ENCODE results near the gene MFAP3. TPM values are rescaled to one million over a fixed set of nuclear protein-coding genes. Genes with fewer than 3 reads are reported as not detected.

The MFAP3 gene
- polyA plus RNA-seq (2011; rRNA removed) (35.7 and 44.8 TPM in 2 replicates), polyA minus RNA-seq (2011; rRNA and poly(A)+ RNA removed) (42.2 and 56.5 TPM in 2 replicates)

DNA sequence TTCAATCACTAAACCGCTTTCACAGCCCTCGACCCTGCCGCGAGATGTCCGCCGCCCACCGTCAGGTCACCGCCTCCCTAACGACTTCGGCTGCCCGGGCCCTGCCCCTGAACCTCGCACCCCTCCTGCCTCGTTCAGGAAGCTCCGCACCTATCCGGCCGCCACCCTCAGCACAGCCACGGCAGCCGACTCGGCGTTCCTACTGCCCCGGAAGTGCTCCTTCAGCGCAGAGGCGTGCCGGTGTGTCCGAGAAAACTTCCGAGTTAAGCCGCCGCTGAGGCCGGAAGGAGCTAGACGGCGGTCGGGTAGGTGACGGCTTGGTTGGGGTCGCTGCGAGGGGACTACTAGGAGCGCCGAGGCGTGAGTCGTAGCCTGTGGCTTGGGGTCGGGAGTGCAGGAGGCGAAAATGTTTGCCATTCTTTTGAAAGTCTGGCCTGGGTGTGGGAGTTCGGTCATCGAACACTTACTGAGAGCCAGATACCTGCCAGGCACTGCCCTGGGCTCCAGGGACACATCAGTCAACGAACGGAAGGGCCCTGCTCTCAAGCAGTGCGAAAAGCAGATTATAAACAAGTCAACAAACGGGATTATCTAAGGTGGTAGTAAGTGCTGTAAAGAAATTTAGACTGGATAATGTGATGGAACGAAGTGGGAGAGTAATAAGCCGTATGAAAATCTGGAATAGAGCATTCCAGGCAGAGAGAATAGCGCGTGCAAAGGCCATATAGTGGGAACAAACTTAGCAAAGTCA is at the start of gene MFAP3, which contains the start of gene FAM114A2:
Gene MFAP3 (plus strand): TSS at position 261 of the 751 bp plus-strand sequence. CDS start 10,756 bp downstream, outside the sequence.
Gene FAM114A2 (minus strand): TSS at position 204 of the 751 bp plus-strand sequence. CDS start 3,957 bp downstream, outside the sequence.
- Histone ChIP-seq H3K27ac (ENCODE audit: low read depth, low read length) (peak within 1 kb of the TSS; percentile 81), H3K4me3 (ENCODE audit: low read depth, low read length) (peak within 1 kb of the TSS; percentile 93), H3K9me3 (ENCODE audit: control insufficient read depth, insufficient read depth, low read length) (no peaks in the 10 kb centered on the region), H3K27me3 (ENCODE audit: control insufficient read depth, insufficient read depth, low read length) (no peaks in the 10 kb centered on the region)
- ChIA-PET POLR2A (interaction anchor here (0.6 to 1.5 kb wide), 7 partner anchors 10 to 821 kb away, joined by 3 to 10 read pairs (median 3); partner anchors contain the start of gene GALNT10), CTCF (interaction anchor here (0.6 to 2.2 kb wide), 6 partner anchors 9 to 601 kb away, joined by 3 to 6 read pairs (median 4); no protein-coding TSS in a partner anchor)
- DNase-seq (ENCODE audit: low read depth, low spot score) = peak; percentile 45
- TF ChIP-seq, protein P1, sequence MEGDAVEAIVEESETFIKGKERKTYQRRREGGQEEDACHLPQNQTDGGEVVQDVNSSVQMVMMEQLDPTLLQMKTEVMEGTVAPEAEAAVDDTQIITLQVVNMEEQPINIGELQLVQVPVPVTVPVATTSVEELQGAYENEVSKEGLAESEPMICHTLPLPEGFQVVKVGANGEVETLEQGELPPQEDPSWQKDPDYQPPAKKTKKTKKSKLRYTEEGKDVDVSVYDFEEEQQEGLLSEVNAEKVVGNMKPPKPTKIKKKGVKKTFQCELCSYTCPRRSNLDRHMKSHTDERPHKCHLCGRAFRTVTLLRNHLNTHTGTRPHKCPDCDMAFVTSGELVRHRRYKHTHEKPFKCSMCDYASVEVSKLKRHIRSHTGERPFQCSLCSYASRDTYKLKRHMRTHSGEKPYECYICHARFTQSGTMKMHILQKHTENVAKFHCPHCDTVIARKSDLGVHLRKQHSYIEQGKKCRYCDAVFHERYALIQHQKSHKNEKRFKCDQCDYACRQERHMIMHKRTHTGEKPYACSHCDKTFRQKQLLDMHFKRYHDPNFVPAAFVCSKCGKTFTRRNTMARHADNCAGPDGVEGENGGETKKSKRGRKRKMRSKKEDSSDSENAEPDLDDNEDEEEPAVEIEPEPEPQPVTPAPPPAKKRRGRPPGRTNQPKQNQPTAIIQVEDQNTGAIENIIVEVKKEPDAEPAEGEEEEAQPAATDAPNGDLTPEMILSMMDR (IDR thresholded peaks at IDR 0.05; ENCODE audit: low read depth, low read length) = no peak

DNA sequence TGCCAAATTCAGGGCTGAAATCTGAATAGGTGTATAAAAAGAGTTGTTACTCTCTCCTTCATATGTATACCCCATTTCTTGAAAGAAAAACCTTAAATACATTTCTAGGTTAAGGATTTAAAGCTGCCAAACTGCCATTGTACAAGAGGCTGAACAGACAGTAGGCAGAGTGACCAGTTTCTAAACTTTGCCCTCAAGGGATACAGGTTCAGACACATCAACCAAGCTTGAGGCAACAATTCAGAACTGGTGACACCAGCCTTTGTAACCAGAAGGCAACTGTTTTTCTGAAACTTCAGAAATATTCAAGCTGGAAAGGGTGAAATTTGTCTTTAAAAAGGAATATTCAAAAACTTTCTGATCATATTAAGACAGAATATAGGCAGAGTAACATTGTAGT is 47.6 kb upstream of the MFAP3 start:
- ChIA-PET CTCF (interaction anchor here (0.5 to 1.2 kb wide), 5 partner anchors 15 to 663 kb away, joined by 3 to 6 read pairs (median 3); no protein-coding TSS in a partner anchor), POLR2A (no interaction called here)
- Histone ChIP-seq H3K9me3 (ENCODE audit: control insufficient read depth, insufficient read depth, low read length) (no peaks in the 10 kb centered on the region), H3K4me3 (ENCODE audit: low read depth, low read length) (no peak overlapping the region), H3K27ac (ENCODE audit: low read depth, low read length) (no peak overlapping the region), H3K27me3 (ENCODE audit: control insufficient read depth, insufficient read depth, low read length) (no peaks in the 10 kb centered on the region)
- DNase-seq (ENCODE audit: low read depth, low spot score) = no peak
- TF ChIP-seq, protein P1 (IDR thresholded peaks at IDR 0.05; ENCODE audit: low read depth, low read length) = no peak

DNA sequence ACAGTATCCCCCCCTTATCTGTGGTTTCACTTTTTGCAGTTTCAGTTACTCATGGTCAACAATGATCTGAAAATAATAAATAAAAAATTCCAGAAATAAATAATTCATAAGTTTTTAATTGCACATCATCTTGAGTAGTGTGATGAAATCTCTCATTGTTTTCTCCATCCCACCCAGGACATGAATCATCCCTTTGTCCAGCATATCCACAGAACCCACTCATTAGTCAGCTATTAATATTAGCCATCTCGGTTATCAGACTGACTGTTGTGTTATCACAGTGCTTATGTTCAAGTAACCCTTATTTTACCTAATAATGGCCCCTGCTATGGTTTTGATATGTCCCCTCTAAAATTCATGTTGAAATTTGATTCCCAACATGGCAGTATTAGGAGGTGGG is 40.8 kb upstream of the MFAP3 start:
- TF ChIP-seq, protein P1 (IDR thresholded peaks at IDR 0.05; ENCODE audit: low read depth, low read length) = no peak
- Histone ChIP-seq H3K27me3 (ENCODE audit: control insufficient read depth, insufficient read depth, low read length) (no peaks in the 10 kb centered on the region), H3K9me3 (ENCODE audit: control insufficient read depth, insufficient read depth, low read length) (no peaks in the 10 kb centered on the region), H3K27ac (ENCODE audit: low read depth, low read length) (no peak overlapping the region), H3K4me3 (ENCODE audit: low read depth, low read length) (no peak overlapping the region)
- no peak for DNase-seq (ENCODE audit: low read depth, low spot score)
- ChIA-PET CTCF (no interaction called here), POLR2A (no interaction called here)

DNA sequence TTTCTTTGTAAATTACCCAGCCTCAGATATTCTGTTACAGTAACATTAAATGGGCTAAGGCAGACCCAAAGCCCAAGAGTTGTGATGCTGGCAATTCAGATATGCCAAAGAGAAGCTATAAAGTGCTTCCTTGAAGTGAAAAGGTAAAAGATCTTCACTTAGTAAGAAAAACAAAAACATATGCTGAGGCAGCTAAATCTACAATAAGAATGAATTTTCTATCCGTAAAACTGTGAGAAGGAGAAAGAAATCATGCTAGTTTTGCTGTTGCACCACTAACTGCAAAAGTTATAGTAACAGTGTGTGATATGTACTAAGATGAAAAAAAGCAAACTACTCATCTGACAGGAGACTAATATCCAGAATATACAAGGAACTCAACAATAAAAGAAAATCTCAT is 40.0 kb upstream of the MFAP3 start:
- TF ChIP-seq, protein P1 (IDR thresholded peaks at IDR 0.05; ENCODE audit: low read depth, low read length) = no peak
- H3K27ac ChIP-seq (ENCODE audit: low read depth, low read length) = no peak overlapping the region
- ChIA-PET POLR2A (interaction anchor here (0.6 kb wide), 1 partner anchor 1957 kb away, joined by 4 read pairs; no protein-coding TSS in a partner anchor), CTCF (interaction anchor here (0.6 to 0.7 kb wide), 2 partner anchors 33 to 633 kb away, joined by 3 to 5 read pairs; no protein-coding TSS in a partner anchor)
- H3K9me3 ChIP-seq (ENCODE audit: control insufficient read depth, insufficient read depth, low read length) = no peaks in the 10 kb centered on the region
- H3K27me3 ChIP-seq (ENCODE audit: control insufficient read depth, insufficient read depth, low read length) = no peaks in the 10 kb centered on the region
- H3K4me3 ChIP-seq (ENCODE audit: low read depth, low read length) = no peak overlapping the region
- DNase-seq (ENCODE audit: low read depth, low spot score) = no peak

DNA sequence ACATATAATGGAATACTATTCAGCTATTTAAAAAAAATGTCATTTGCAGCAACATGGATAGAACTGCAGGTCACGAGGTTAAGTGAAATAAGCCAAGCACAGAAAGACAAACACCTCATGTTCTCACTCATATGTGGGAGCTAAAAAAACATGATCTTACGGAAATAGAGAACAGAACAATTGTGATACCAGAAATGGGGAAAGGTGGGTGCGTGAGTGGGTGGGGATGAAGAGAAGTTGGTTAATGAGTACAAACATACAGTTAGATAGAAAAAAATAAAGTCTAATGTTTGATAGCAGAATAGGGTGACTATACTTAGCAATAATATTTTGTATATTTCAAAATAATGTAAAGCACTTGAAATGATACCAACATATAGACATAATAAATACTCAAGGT is 38.8 kb upstream of the MFAP3 start:
- Histone ChIP-seq H3K27me3 (ENCODE audit: control insufficient read depth, insufficient read depth, low read length) (no peaks in the 10 kb centered on the region), H3K4me3 (ENCODE audit: low read depth, low read length) (no peak overlapping the region), H3K9me3 (ENCODE audit: control insufficient read depth, insufficient read depth, low read length) (no peaks in the 10 kb centered on the region), H3K27ac (ENCODE audit: low read depth, low read length) (no peak overlapping the region)
- DNase-seq (ENCODE audit: low read depth, low spot score) = no peak
- TF ChIP-seq, protein P1 (IDR thresholded peaks at IDR 0.05; ENCODE audit: low read depth, low read length) = no peak
- CTCF ChIA-PET = interaction anchor here (0.6 kb wide), 1 partner anchor 8 kb away, joined by 7 read pairs; no protein-coding TSS in a partner anchor
- POLR2A ChIA-PET = no interaction called here

All from AG04450 (cell line).